Measurements from ENCODE around the gene DUSP16. TPM values are rescaled to one million over a fixed set of nuclear protein-coding genes. Genes with fewer than 3 reads are reported as not detected.
"Not testable (repeated sequence)": the region's sequence is repeated elsewhere in the genome, so short reads cannot be mapped to it uniquely, and the experiment has no call there.

Gene DUSP16
- total RNA-seq, 1 donor: 12.1 TPM

- no peak for TF ChIP-seq CTCF (IDR thresholded peaks at IDR 0.05; ENCODE audit: insufficient read depth, low read depth, low read length)
- peak; percentile 38 for DNase-seq (ENCODE audit: low read depth)
- no peak overlapping the region for H3K4me3 ChIP-seq (ENCODE audit: low read depth, low read length)
Measured at GRCh38 chr12:12606781-12607589, 44.3 kb upstream of the DUSP16 start.

- TF ChIP-seq CTCF (IDR thresholded peaks at IDR 0.05; ENCODE audit: insufficient read depth, low read depth, low read length): no peak
- no peak for DNase-seq (ENCODE audit: low read depth)
- no peak overlapping the region for H3K4me3 ChIP-seq (ENCODE audit: low read depth, low read length)
Measured at GRCh38 chr12:12604740-12605139, 42.1 kb upstream of the DUSP16 start.

- peak; percentile 37 for DNase-seq (ENCODE audit: low read depth)
- H3K4me3 ChIP-seq (ENCODE audit: low read depth, low read length): no peak overlapping the region
- no peak for TF ChIP-seq CTCF (IDR thresholded peaks at IDR 0.05; ENCODE audit: insufficient read depth, low read depth, low read length)
Measured at GRCh38 chr12:12600659-12601058, 38.0 kb upstream of the DUSP16 start.

- TF ChIP-seq CTCF (IDR thresholded peaks at IDR 0.05; ENCODE audit: insufficient read depth, low read depth, low read length): no peak
- DNase-seq (ENCODE audit: low read depth): no peak
- H3K4me3 ChIP-seq (ENCODE audit: low read depth, low read length): no peak overlapping the region
Measured at GRCh38 chr12:12599750-12600643, 37.3 kb upstream of the DUSP16 start.

GRCh38 chr12:12598864-12599263 lies 36.2 kb upstream of the DUSP16 start:
- no peak for DNase-seq (ENCODE audit: low read depth)
- H3K4me3 ChIP-seq (ENCODE audit: low read depth, low read length): no peak overlapping the region
- no peak for TF ChIP-seq CTCF (IDR thresholded peaks at IDR 0.05; ENCODE audit: insufficient read depth, low read depth, low read length)

- H3K4me3 ChIP-seq (ENCODE audit: low read depth, low read length); DNase-seq (ENCODE audit: low read depth): not testable (repeated sequence)
Measured at GRCh38 chr12:12596598-12596997, 33.9 kb upstream of the DUSP16 start.

GRCh38 chr12:12595929-12596328 lies 33.3 kb upstream of the DUSP16 start:
- H3K4me3 ChIP-seq (ENCODE audit: low read depth, low read length); DNase-seq (ENCODE audit: low read depth): not testable (repeated sequence)

Data from fibroblast of villous mesenchyme (primary cell).